SHP77 (cell line): ENCODE measurements around the gene CYP4A22.
"Not testable (repeated sequence)": the region's sequence is repeated elsewhere in the genome, so short reads cannot be mapped to it uniquely, and the experiment has no call there.

Source experiments
- DNase-seq, 2 experiments: peaks; one replicate each; lab custom pipeline; 2025; lab: John Stamatoyannopoulos, UW

Gene CYP4A22

GRCh38 chr1:47137198-47137597, at the start of gene CYP4A22:
TSS of gene CYP4A22 (plus strand) at chr1:47137441. CDS start at chr1:47137486, 45 bp downstream.
- DNase-seq, result no peak

GRCh38 chr1:47089356-47089755, 47.9 kb upstream of the CYP4A22 start:
- peak; percentile 1 to 5 for DNase-seq

GRCh38 chr1:47091476-47091875, 45.8 kb upstream of the CYP4A22 start:
- not testable (repeated sequence) for DNase-seq

GRCh38 chr1:47104816-47105215, 32.4 kb upstream of the CYP4A22 start:
- DNase-seq, result no peak

- no peak for DNase-seq
Measured at GRCh38 chr1:47106792-47107191, 30.4 kb upstream of the CYP4A22 start.

- DNase-seq, result not testable (repeated sequence)
Measured at GRCh38 chr1:47107851-47108574, 29.2 kb upstream of the CYP4A22 start.

GRCh38 chr1:47109482-47109881, 27.8 kb upstream of the CYP4A22 start:
- DNase-seq, result not testable (repeated sequence)

GRCh38 chr1:47113178-47113577, 24.1 kb upstream of the CYP4A22 start:
- no peak for DNase-seq

- not testable (repeated sequence) for DNase-seq
Measured at GRCh38 chr1:47121039-47121438, 16.2 kb upstream of the CYP4A22 start.

- DNase-seq, result not testable (repeated sequence)
Measured at GRCh38 chr1:47124834-47125233, 12.4 kb upstream of the CYP4A22 start.

- DNase-seq, result not testable (repeated sequence)
Measured at GRCh38 chr1:47126997-47127396, 10.2 kb upstream of the CYP4A22 start.

GRCh38 chr1:47128221-47128620, 9.0 kb upstream of the CYP4A22 start:
- DNase-seq, result no peak

GRCh38 chr1:47128854-47129253, 8.4 kb upstream of the CYP4A22 start:
- DNase-seq, result not testable (repeated sequence)

GRCh38 chr1:47129489-47130230, 7.6 kb upstream of the CYP4A22 start:
- DNase-seq, result not testable (repeated sequence)

GRCh38 chr1:47132665-47133064, 4.6 kb upstream of the CYP4A22 start:
- not testable (repeated sequence) for DNase-seq

GRCh38 chr1:47137925-47138615, 829 bp downstream of the CYP4A22 start:
- no peak for DNase-seq

- not testable (repeated sequence) for DNase-seq
Measured at GRCh38 chr1:47140358-47140757, 3.1 kb downstream of the CYP4A22 start.

GRCh38 chr1:47143654-47144053, 6.4 kb downstream of the CYP4A22 start:
- not testable (repeated sequence) for DNase-seq

GRCh38 chr1:47146495-47146894, 9.3 kb downstream of the CYP4A22 start:
- not testable (repeated sequence) for DNase-seq

- DNase-seq, result no peak
Measured at GRCh38 chr1:47147047-47147785, 10.0 kb downstream of the CYP4A22 start.

GRCh38 chr1:47149162-47149561, 11.9 kb downstream of the CYP4A22 start:
- not testable (repeated sequence) for DNase-seq

GRCh38 chr1:47156457-47156856, 19.2 kb downstream of the CYP4A22 start:
- not testable (repeated sequence) for DNase-seq
